Skeletal muscle satellite cell (primary cell): ENCODE measurements around the gene DDOST.
A peak's percentile ranks its signal among the peaks of the same experiment; 100 is the strongest.

Experiments
- H3K27me3 ChIP-seq: 2 replicates; pipeline ENCODE4 v1.7.0; 2013; ENCODE audit warnings: low read length; ENCODE audit not compliant: control insufficient read depth, insufficient read depth
- H3K36me3 ChIP-seq: 2 replicates; pipeline ENCODE4 v1.7.0; 2013; ENCODE audit warnings: mild to moderate bottlenecking, control low read depth, low read length; ENCODE audit not compliant: insufficient read depth
- H3K4me1 ChIP-seq: 2 replicates; pipeline ENCODE4 v1.7.0; 2013; ENCODE audit warnings: low read length; ENCODE audit not compliant: control insufficient read depth, insufficient read depth
- H3K4me2 ChIP-seq: 2 replicates; pipeline ENCODE4 v1.7.0; 2013; ENCODE audit warnings: mild to moderate bottlenecking, low read length
- H3K4me3 ChIP-seq: 2 replicates; pipeline ENCODE4 v1.7.0; 2013; ENCODE audit warnings: low read length
- H3K9ac ChIP-seq: 2 replicates; pipeline ENCODE4 v1.7.0; 2013; ENCODE audit warnings: mild to moderate bottlenecking, low read depth, low read length, moderate library complexity
- H3K9me3 ChIP-seq: replicated peaks from 2 replicates; pipeline ENCODE4 v1.7.0; 2013; ENCODE audit warnings: mild to moderate bottlenecking, control low read depth, low read length

Gene DDOST

GRCh38 chr1:20672265-20672632, 11.1 kb upstream of the DDOST start:
- Histone ChIP-seq H3K9me3 (no peaks in the 10 kb centered on the region), H3K4me2 (no peak overlapping the region), H3K4me3 (no peak overlapping the region), H3K36me3 (no peaks in the 10 kb centered on the region), H3K4me1 (no peaks in the 10 kb centered on the region), H3K27me3 (no peaks in the 10 kb centered on the region), H3K9ac (no peak overlapping the region)

DNA sequence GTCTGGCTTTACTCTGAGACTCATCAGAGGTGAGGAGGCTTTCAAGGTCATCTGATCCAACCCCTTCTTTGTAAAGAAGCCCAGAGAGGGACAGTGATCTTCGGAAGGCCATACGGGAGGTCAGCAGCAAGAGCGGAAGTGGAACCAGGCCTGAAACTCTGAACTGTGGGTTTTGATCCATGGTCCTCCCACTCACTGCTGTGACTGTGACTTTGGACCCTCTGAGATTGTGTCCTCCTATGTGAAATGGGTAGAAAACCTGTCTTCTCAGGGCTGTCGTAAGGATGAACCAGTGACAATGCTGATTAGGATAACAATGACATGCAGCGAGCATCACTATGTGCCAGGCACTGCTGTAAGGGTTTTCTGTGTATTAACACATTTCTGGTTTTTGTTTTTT, 9.8 kb upstream of the DDOST start:
- no peaks in the 10 kb centered on the region for H3K4me1 ChIP-seq
- no peak overlapping the region for H3K4me2 ChIP-seq
- no peak overlapping the region for H3K9ac ChIP-seq
- H3K27me3 ChIP-seq, result no peaks in the 10 kb centered on the region
- H3K36me3 ChIP-seq, result no peaks in the 10 kb centered on the region
- no peak overlapping the region for H3K4me3 ChIP-seq
- no peaks in the 10 kb centered on the region for H3K9me3 ChIP-seq

DNA sequence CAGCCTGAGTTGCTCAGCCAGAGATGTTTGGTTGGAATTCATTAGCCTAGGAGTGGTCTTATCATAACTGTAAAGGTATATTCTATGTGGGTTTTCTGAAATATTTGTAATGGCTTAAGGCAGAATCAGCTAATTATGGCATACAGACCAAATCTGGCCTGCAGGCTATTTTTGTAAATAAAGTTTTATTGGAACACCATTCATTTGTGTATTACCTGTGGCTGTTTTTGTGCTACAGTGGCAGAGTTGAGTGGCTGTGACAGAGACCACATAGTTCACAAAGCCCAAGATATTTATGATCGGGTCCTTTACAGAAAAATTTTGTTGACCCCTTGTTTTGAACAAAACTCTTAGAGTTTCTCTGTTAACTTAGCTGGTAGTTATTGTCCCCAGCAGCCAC, 7.4 kb upstream of the DDOST start:
- H3K9me3 ChIP-seq, result no peaks in the 10 kb centered on the region
- H3K4me2 ChIP-seq, result no peak overlapping the region
- H3K9ac ChIP-seq, result no peak overlapping the region
- H3K27me3 ChIP-seq, result no peaks in the 10 kb centered on the region
- H3K4me1 ChIP-seq, result no peaks in the 10 kb centered on the region
- H3K4me3 ChIP-seq, result no peak overlapping the region
- H3K36me3 ChIP-seq, result no peaks in the 10 kb centered on the region

DNA sequence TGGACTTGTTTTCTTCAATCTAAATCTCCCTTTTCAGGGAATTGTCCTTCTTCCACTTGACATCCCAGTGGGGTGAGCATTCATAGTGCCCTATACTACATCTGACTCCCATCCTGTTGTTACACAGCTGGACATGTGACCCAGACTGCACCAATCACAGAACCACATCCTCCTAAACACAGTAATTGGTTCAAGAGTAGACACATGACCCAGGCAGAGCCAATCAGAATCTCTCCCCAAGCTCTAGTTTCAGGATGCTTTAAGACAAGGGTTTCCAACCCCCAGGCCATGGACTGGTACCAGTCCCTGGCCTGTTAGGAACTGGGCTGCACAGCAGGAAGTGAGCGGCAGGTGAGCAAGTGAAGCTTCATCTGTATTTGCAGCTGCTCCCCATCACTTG, 5.6 kb upstream of the DDOST start:
- H3K9ac ChIP-seq, result no peak overlapping the region
- H3K36me3 ChIP-seq, result no peaks in the 10 kb centered on the region
- peaks cover 8% of the 10 kb centered on the region for H3K4me1 ChIP-seq
- no peaks in the 10 kb centered on the region for H3K9me3 ChIP-seq
- H3K4me2 ChIP-seq, result no peak overlapping the region
- no peak overlapping the region for H3K4me3 ChIP-seq
- H3K27me3 ChIP-seq, result no peaks in the 10 kb centered on the region

DNA sequence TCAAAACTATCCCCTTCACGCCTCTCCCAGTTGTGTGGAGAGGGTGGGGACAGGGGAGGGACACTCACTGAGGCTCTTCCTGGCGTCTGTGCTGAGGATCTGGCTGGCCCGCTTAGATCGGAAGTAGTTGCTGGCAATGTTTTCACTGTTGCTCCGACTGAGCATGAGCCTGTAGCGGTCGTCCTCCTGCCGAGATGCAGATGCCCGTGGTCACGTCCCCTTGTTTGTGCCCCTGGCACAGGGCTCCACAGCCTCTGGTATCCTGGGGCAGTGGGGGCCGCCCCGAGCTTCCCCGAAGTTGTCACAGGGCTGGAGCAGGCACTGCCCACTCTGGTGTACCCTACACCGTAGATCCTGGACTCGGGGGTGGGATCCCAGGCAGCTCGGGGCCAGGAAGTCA, 5.0 kb upstream of the DDOST start:
- Histone ChIP-seq H3K36me3 (no peaks in the 10 kb centered on the region), H3K4me2 (no peak overlapping the region)

GRCh38 chr1:20665726-20666125, 4.6 kb upstream of the DDOST start:
- H3K9ac ChIP-seq, result no peak overlapping the region
- no peaks in the 10 kb centered on the region for H3K9me3 ChIP-seq
- H3K36me3 ChIP-seq, result no peaks in the 10 kb centered on the region
- H3K4me1 ChIP-seq, result peaks cover 9% of the 10 kb centered on the region
- no peaks in the 10 kb centered on the region for H3K27me3 ChIP-seq
- H3K4me3 ChIP-seq, result no peak overlapping the region
- H3K4me2 ChIP-seq, result no peak overlapping the region

More for the DNA sequence above, 5.0 kb upstream of the DDOST start:
- Histone ChIP-seq H3K4me1 (peaks cover 9% of the 10 kb centered on the region), H3K9me3 (no peaks in the 10 kb centered on the region), H3K27me3 (no peaks in the 10 kb centered on the region), H3K4me3 (no peak overlapping the region), H3K9ac (no peak overlapping the region)

DNA sequence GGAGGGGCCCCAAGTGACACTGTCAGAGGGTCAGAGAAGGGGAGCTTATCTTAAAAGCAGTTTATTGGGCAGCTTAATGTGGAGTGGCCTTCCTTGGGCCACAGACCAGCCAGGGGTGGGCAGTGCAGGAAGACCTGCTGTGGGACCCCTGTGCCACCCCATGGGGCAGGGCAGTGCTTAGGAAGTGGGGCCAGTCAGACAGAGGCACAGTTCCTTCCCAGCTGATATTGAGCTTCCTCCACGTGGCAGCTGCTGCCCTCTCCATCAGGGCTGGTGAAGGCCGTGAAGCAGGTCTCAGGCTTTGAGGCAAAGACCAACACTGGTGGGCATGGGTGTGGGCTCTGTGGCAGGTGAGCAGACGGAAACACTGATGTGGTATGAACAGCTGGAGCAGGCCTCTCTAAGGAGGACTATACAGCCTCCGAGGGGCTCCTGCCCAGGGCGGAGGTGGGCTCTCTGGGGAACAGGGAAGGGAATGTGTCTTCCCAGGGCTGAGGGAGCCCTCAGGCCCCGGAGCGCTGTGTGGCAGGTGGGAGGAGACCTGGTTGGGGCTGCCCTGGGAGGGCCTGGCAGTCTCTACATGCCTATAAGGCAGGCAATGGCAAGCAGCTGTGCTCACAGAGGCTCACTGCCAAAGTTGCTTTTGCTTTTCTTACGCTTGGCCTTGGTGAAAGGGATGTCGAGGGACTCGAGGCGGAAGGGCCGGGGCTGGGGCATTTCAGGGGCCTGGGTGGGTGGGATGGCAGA, 3.0 kb upstream of the DDOST start:
- no peaks in the 10 kb centered on the region for H3K36me3 ChIP-seq

DNA sequence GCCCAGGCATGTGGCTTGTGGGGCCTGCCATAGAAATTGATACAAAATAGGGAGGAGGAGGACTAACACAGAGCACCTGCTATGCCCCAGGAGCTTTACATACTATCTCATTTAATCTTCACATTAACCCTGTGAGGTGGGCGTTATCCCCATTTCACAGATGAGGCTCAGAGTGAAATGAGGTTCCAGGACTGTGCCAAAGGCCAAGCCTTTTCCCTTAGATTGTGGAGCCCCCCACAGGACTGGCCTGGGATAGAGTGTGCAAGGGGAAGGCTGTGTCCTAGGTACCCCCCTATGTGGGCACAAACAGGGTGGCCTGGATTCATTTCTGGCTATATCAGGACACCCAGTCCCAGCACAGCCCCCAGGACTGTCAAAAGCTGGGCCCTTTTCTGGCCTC, 2.2 kb upstream of the DDOST start:
- Histone ChIP-seq H3K4me1 (peaks cover 22% of the 10 kb centered on the region), H3K4me2 (no peak overlapping the region), H3K36me3 (peaks cover 2% of the 10 kb centered on the region), H3K9ac (no peak overlapping the region), H3K9me3 (no peaks in the 10 kb centered on the region), H3K4me3 (no peak overlapping the region), H3K27me3 (no peaks in the 10 kb centered on the region)

More for the DNA sequence above, 3.0 kb upstream of the DDOST start:
- Histone ChIP-seq H3K4me3 (no peak overlapping the region), H3K9ac (no peak overlapping the region), H3K4me1 (peaks cover 22% of the 10 kb centered on the region), H3K4me2 (no peak overlapping the region), H3K9me3 (no peaks in the 10 kb centered on the region), H3K27me3 (no peaks in the 10 kb centered on the region)

- Histone ChIP-seq H3K9me3 (no peaks in the 10 kb centered on the region), H3K4me1 (peaks cover 22% of the 10 kb centered on the region), H3K9ac (peak overlapping the region; percentile 93), H3K27me3 (no peaks in the 10 kb centered on the region), H3K36me3 (peaks cover 11% of the 10 kb centered on the region), H3K4me2 (peak overlapping the region; percentile 94), H3K4me3 (peak overlapping the region; percentile 95)
Measured at GRCh38 chr1:20662110-20662475, 924 bp upstream of the DDOST start.

GRCh38 chr1:20660847-20661206, 342 bp downstream of the DDOST start:
- Histone ChIP-seq H3K4me1 (peaks cover 22% of the 10 kb centered on the region), H3K27me3 (no peaks in the 10 kb centered on the region), H3K36me3 (peaks cover 24% of the 10 kb centered on the region), H3K9me3 (no peaks in the 10 kb centered on the region), H3K4me3 (peak overlapping the region; percentile 95), H3K4me2 (peak overlapping the region; percentile 94), H3K9ac (peak overlapping the region; percentile 93)

DNA sequence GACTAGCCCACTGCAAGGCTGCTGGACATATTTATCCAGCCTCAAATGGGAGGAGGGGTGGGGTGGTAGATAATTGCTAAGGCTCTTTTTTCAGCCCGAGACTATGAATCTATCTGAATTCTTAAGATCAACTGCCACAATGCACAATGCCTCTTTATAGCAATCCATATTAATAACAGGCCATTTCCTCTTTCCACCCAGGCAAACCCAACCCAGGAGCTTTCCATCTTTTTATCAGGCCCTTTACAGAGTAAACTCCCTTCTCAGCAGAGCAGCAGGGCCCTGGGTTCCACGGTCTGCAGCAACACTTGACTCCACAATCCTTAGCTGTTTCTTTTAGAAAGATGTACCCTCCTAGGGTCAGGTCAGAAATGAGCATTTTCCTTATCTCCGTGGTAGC, 806 bp downstream of the DDOST start:
- peaks cover 22% of the 10 kb centered on the region for H3K4me1 ChIP-seq
- H3K27me3 ChIP-seq, result no peaks in the 10 kb centered on the region
- peak overlapping the region; percentile 94 for H3K4me2 ChIP-seq
- H3K9ac ChIP-seq, result peak overlapping the region; percentile 93
- peaks cover 29% of the 10 kb centered on the region for H3K36me3 ChIP-seq
- peak overlapping the region; percentile 95 for H3K4me3 ChIP-seq
- no peaks in the 10 kb centered on the region for H3K9me3 ChIP-seq

DNA sequence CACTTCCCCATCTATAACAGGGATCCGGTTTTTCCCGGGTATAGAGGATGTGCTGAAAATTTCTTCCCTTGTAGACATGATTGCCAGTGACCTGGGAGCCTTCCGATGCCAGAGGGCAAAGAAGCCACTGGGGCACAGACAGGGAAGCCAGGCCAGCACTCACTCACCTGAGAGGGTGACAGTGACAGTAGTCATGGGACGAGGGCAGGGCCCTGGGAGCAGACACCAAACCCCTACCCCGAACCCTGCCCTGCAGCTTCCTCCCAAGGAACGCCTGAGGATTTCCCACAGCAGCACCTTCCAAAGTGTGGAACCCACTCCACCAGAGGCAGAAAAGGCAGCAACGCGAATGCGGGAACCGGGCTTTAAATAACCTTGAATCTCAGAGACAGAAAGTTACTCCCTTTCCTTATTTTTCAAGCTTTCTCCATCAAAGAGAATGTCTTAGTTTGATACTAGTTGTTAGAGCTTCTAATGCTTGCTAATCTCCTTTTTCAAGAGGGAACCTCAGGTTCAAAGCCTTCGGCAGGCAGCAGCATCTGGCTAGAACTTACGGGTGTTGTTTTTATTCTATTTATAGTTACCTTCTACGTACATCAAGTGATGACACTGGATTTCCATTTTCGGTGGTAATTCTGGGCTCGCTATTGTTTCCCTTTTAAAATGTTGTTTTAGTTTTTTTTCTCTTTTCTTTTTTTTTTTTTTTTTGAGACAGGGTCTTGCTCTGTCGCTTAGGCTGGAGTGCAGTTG, 2.8 kb downstream of the DDOST start:
- Histone ChIP-seq H3K4me1 (peaks cover 22% of the 10 kb centered on the region), H3K4me3 (no peak overlapping the region), H3K27me3 (no peaks in the 10 kb centered on the region), H3K9ac (no peak overlapping the region), H3K9me3 (no peaks in the 10 kb centered on the region), H3K4me2 (no peak overlapping the region), H3K36me3 (peaks cover 47% of the 10 kb centered on the region)
